ENCODE data around the gene ADGRV1. TPM values are rescaled to one million over a fixed set of nuclear protein-coding genes. Genes with fewer than 3 reads are reported as not detected.
"Not testable (repeated sequence)": the region's sequence is repeated elsewhere in the genome, so short reads cannot be mapped to it uniquely, and the experiment has no call there.

The ADGRV1 gene
- total RNA-seq, 2 experiments from 2014 or later, result 0.06 TPM; not detected in 1

- Mint-ChIP-seq H3K27me3 (peaks cover 20% of the 10 kb centered on the region), H3K4me1 (peaks cover 4% of the 10 kb centered on the region), H3K9me3 (no peaks in the 10 kb centered on the region), H3K36me3 (no peaks in the 10 kb centered on the region), H3K4me3 (no peak overlapping the region), H3K27ac (no peak overlapping the region)
- DNase-seq, result no peak
- POLR2A ChIA-PET, result no interaction called here
- no peak for ATAC-seq (ENCODE audit: low read depth)
Measured at GRCh38 chr5:90586469-90586868, 27.9 kb downstream of the ADGRV1 start.

- Mint-ChIP-seq H3K4me1 (peaks cover 2% of the 10 kb centered on the region), H3K36me3 (no peaks in the 10 kb centered on the region), H3K4me3 (no peak overlapping the region), H3K27me3 (peaks cover 17% of the 10 kb centered on the region), H3K27ac (no peak overlapping the region), H3K9me3 (peaks cover 2% of the 10 kb centered on the region)
- ATAC-seq (ENCODE audit: low read depth) (no peak), DNase-seq (no peak)
- POLR2A ChIA-PET, result no interaction called here
Measured at GRCh38 chr5:90590170-90590569, 31.6 kb downstream of the ADGRV1 start.

- H3K27me3 Mint-ChIP-seq, result peaks cover 11% of the 10 kb centered on the region
- H3K27ac Mint-ChIP-seq; H3K4me1 Mint-ChIP-seq; H3K36me3 Mint-ChIP-seq; ATAC-seq (ENCODE audit: low read depth); DNase-seq; H3K9me3 Mint-ChIP-seq; H3K4me3 Mint-ChIP-seq; POLR2A ChIA-PET: not testable (repeated sequence)
Measured at GRCh38 chr5:90593083-90593482, 34.5 kb downstream of the ADGRV1 start.

- POLR2A ChIA-PET, H3K4me1 Mint-ChIP-seq, H3K36me3 Mint-ChIP-seq: not testable (repeated sequence)
Measured at GRCh38 chr5:90595766-90596165, 37.2 kb downstream of the ADGRV1 start.

GRCh38 chr5:90598293-90598692, 39.7 kb downstream of the ADGRV1 start:
- Mint-ChIP-seq H3K27me3 (peaks cover 4% of the 10 kb centered on the region), H3K36me3 (no peaks in the 10 kb centered on the region), H3K9me3 (no peaks in the 10 kb centered on the region), H3K4me3 (no peak overlapping the region), H3K27ac (no peak overlapping the region), H3K4me1 (no peaks in the 10 kb centered on the region)
- ATAC-seq (ENCODE audit: low read depth), result no peak
- POLR2A ChIA-PET, result no interaction called here
- DNase-seq, result no peak

More at GRCh38 chr5:90595766-90596165, 37.2 kb downstream of the ADGRV1 start:
- not testable (repeated sequence) for H3K9me3 Mint-ChIP-seq; DNase-seq; H3K4me3 Mint-ChIP-seq; H3K27me3 Mint-ChIP-seq; ATAC-seq (ENCODE audit: low read depth); H3K27ac Mint-ChIP-seq

GRCh38 chr5:90600307-90600706, 41.7 kb downstream of the ADGRV1 start:
- H3K4me1 Mint-ChIP-seq; H3K36me3 Mint-ChIP-seq; H3K4me3 Mint-ChIP-seq; ATAC-seq (ENCODE audit: low read depth); POLR2A ChIA-PET; H3K9me3 Mint-ChIP-seq; DNase-seq; H3K27ac Mint-ChIP-seq; H3K27me3 Mint-ChIP-seq: not testable (repeated sequence)

GRCh38 chr5:90601468-90601867, 42.9 kb downstream of the ADGRV1 start:
- Mint-ChIP-seq H3K27ac (no peak overlapping the region), H3K4me3 (no peak overlapping the region), H3K4me1 (no peaks in the 10 kb centered on the region), H3K36me3 (no peaks in the 10 kb centered on the region), H3K27me3 (peaks cover 8% of the 10 kb centered on the region), H3K9me3 (no peaks in the 10 kb centered on the region)
- POLR2A ChIA-PET, result no interaction called here
- DNase-seq, result no peak
- ATAC-seq (ENCODE audit: low read depth), result no peak

- H3K27ac Mint-ChIP-seq, result no peak overlapping the region
- no peaks in the 10 kb centered on the region for H3K36me3 Mint-ChIP-seq
- DNase-seq, result no peak
- no peak overlapping the region for H3K4me3 Mint-ChIP-seq
- no peaks in the 10 kb centered on the region for H3K4me1 Mint-ChIP-seq
- no peaks in the 10 kb centered on the region for H3K9me3 Mint-ChIP-seq
- no peak for ATAC-seq (ENCODE audit: low read depth)
- POLR2A ChIA-PET, result no interaction called here
- H3K27me3 Mint-ChIP-seq, result peaks cover 8% of the 10 kb centered on the region
Measured at GRCh38 chr5:90602681-90603080, 44.1 kb downstream of the ADGRV1 start.

GRCh38 chr5:90606539-90606938, 47.9 kb downstream of the ADGRV1 start:
- POLR2A ChIA-PET, result no interaction called here
- H3K27me3 Mint-ChIP-seq, result peaks cover 11% of the 10 kb centered on the region
- no peaks in the 10 kb centered on the region for H3K36me3 Mint-ChIP-seq
- no peaks in the 10 kb centered on the region for H3K9me3 Mint-ChIP-seq
- no peak overlapping the region for H3K27ac Mint-ChIP-seq
- no peak for DNase-seq
- no peaks in the 10 kb centered on the region for H3K4me1 Mint-ChIP-seq
- H3K4me3 Mint-ChIP-seq, result no peak overlapping the region
- ATAC-seq (ENCODE audit: low read depth), result no peak

GRCh38 chr5:90612919-90613318, 54.3 kb downstream of the ADGRV1 start:
- ATAC-seq (ENCODE audit: low read depth), result no peak
- Mint-ChIP-seq H3K27me3 (peaks cover 8% of the 10 kb centered on the region), H3K4me1 (no peaks in the 10 kb centered on the region), H3K9me3 (no peaks in the 10 kb centered on the region), H3K4me3 (no peak overlapping the region), H3K36me3 (no peaks in the 10 kb centered on the region), H3K27ac (no peak overlapping the region)
- POLR2A ChIA-PET, result no interaction called here
- no peak for DNase-seq

- Mint-ChIP-seq H3K9me3 (no peaks in the 10 kb centered on the region), H3K27me3 (peaks cover 8% of the 10 kb centered on the region), H3K4me1 (no peaks in the 10 kb centered on the region), H3K27ac (no peak overlapping the region), H3K4me3 (no peak overlapping the region), H3K36me3 (no peaks in the 10 kb centered on the region)
- POLR2A ChIA-PET, result no interaction called here
- DNase-seq (no peak), ATAC-seq (ENCODE audit: low read depth) (no peak)
Measured at GRCh38 chr5:90613459-90613858, 54.9 kb downstream of the ADGRV1 start.

GRCh38 chr5:90613918-90614504, 55.4 kb downstream of the ADGRV1 start:
- H3K4me3 Mint-ChIP-seq, result no peak overlapping the region
- ATAC-seq (ENCODE audit: low read depth), result no peak
- no peaks in the 10 kb centered on the region for H3K4me1 Mint-ChIP-seq
- H3K9me3 Mint-ChIP-seq, result no peaks in the 10 kb centered on the region
- no peak for DNase-seq
- H3K27ac Mint-ChIP-seq, result no peak overlapping the region
- peaks cover 8% of the 10 kb centered on the region for H3K27me3 Mint-ChIP-seq
- POLR2A ChIA-PET, result no interaction called here
- H3K36me3 Mint-ChIP-seq, result no peaks in the 10 kb centered on the region

- no peaks in the 10 kb centered on the region for H3K36me3 Mint-ChIP-seq
- peaks cover 4% of the 10 kb centered on the region for H3K27me3 Mint-ChIP-seq
- ATAC-seq (ENCODE audit: low read depth) (no peak), DNase-seq (no peak)
- POLR2A ChIA-PET, result no interaction called here
- H3K4me1 Mint-ChIP-seq, result no peaks in the 10 kb centered on the region
- no peaks in the 10 kb centered on the region for H3K9me3 Mint-ChIP-seq
- no peak overlapping the region for H3K4me3 Mint-ChIP-seq
- no peak overlapping the region for H3K27ac Mint-ChIP-seq
Measured at GRCh38 chr5:90615355-90615754, 56.8 kb downstream of the ADGRV1 start.

- ATAC-seq (ENCODE audit: low read depth), result no peak
- H3K4me3 Mint-ChIP-seq, result no peak overlapping the region
- H3K36me3 Mint-ChIP-seq, result no peaks in the 10 kb centered on the region
- H3K9me3 Mint-ChIP-seq, result no peaks in the 10 kb centered on the region
- H3K27ac Mint-ChIP-seq, result no peak overlapping the region
- peaks cover 4% of the 10 kb centered on the region for H3K27me3 Mint-ChIP-seq
- POLR2A ChIA-PET, result no interaction called here
- no peaks in the 10 kb centered on the region for H3K4me1 Mint-ChIP-seq
- no peak for DNase-seq
Measured at GRCh38 chr5:90618071-90618470, 59.5 kb downstream of the ADGRV1 start.

- H3K36me3 Mint-ChIP-seq; H3K4me1 Mint-ChIP-seq; H3K9me3 Mint-ChIP-seq; H3K27me3 Mint-ChIP-seq; ATAC-seq (ENCODE audit: low read depth); POLR2A ChIA-PET; H3K4me3 Mint-ChIP-seq; DNase-seq; H3K27ac Mint-ChIP-seq: not testable (repeated sequence)
Measured at GRCh38 chr5:90619762-90620161, 61.2 kb downstream of the ADGRV1 start.
